Ovary (tissue), 3 donors: Measurements from ENCODE around the gene ACO2.

ENCODE experiments used
- CTCF ChIP-seq, 3 donors: fragments of 450-650 bp in 2 of 3; fragments of 200-600 bp in 1 of 3; IDR thresholded peaks; one replicate each; pipeline versions ENCODE4 v1.5.1 to v1.8.0; 2016 to 2022; ENCODE audit warnings: antibody characterized with exemption in 3 of 3, mild to moderate bottlenecking in 1 of 3
- EP300 ChIP-seq: sonication (generic); formaldehyde crosslinking; IDR thresholded peaks from one replicate; pipeline ENCODE4 v1.6.1; 2017; ENCODE audit warnings: antibody characterized with exemption
- POLR2A ChIP-seq: fragments of 450-650 bp; IDR thresholded peaks from one replicate; pipeline ENCODE4 v1.6.1; 2017; ENCODE audit warnings: antibody characterized with exemption, mild to moderate bottlenecking, moderate library complexity
- donor health status: DM: no; HTN: no; CAD: no.

- TF ChIP-seq POLR2A = no peak
- TF ChIP-seq CTCF (IDR thresholded peaks at IDR 0.05) = no peak
- TF ChIP-seq EP300 = no peak
These were observed 79.9 kb downstream of the ACO2 start for GRCh38 chr22:41548830-41549211.
